PFSK-1 (cell line): ENCODE data around the gene ARSK.

Experiments used
- FOXP2 ChIP-seq: optimal IDR thresholded peaks from 2 replicates; pipeline ENCODE3; 2011; ENCODE audit warnings: borderline replicate concordance, control low read depth, inconsistent platforms; ENCODE audit not compliant: insufficient read depth; ENCODE audit errors: extremely low read length, extremely low read depth
- POLR2AphosphoS5 ChIP-seq: IDR thresholded peaks from 2 replicates; pipeline ENCODE4 v1.6.1; 2012; ENCODE audit warnings: low read depth, mild to moderate bottlenecking, control low read depth, low read length, moderate library complexity
- SIN3A ChIP-seq: IDR thresholded peaks from 2 replicates; pipeline ENCODE4 v1.6.1; 2012; ENCODE audit warnings: mild to moderate bottlenecking, low read length, moderate library complexity, borderline replicate concordance; ENCODE audit not compliant: insufficient read depth
- TAF1 ChIP-seq: IDR thresholded peaks from 2 replicates; pipeline ENCODE4 v1.6.1; 2012; ENCODE audit warnings: low read length, control low read depth, borderline replicate concordance; ENCODE audit not compliant: insufficient read depth
- TF ChIP-seq, protein P1 (sequence below), 2 experiments: IDR thresholded peaks; 2 replicates each; pipeline versions ENCODE4 v1.6.1 to v1.8.0; 2011 to 2012; ENCODE audit warnings: low read depth in 2 of 2, low read length in 2 of 2, control low read depth in 1 of 2, inconsistent platforms in 1 of 2, mild to moderate bottlenecking in 1 of 2, moderate library complexity in 1 of 2; ENCODE audit not compliant: insufficient read depth in 1 of 2

Gene ARSK

DNA sequence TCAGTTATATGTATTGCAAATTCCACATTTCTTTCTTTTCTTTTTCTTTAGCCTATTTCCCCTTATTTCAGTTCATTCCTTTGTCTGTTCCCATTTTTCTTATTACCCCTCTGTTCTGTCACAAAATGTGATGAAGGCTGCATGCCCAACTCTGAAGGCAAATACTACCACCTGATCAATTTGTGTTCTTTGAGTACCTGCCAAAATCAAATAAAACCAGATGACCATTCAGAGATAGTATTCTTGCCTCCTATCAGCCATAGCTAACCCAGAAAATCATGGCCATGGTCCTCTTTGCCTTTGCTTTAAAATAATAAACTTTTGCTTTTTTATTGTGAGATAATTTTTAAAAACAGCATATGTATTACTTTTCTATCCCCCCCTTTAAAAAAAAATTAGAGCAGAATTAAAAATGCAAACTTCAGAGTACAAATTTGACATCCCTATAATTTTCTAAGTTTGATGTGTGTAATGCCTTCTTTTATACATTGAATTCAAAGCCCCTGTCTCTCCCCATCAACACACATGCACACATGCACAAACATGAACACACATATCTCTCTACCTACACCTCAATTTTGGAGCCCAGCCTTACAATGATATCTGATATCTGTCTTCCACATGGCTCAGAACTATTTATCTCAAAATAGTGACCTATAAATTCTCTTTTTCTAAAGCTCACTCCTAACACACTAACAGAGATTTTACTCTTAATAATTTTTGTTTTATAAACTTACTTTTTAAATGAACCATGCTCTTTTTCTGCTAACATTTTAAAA lies 95.1 kb downstream of the ARSK start:
- TF ChIP-seq, protein P1, sequence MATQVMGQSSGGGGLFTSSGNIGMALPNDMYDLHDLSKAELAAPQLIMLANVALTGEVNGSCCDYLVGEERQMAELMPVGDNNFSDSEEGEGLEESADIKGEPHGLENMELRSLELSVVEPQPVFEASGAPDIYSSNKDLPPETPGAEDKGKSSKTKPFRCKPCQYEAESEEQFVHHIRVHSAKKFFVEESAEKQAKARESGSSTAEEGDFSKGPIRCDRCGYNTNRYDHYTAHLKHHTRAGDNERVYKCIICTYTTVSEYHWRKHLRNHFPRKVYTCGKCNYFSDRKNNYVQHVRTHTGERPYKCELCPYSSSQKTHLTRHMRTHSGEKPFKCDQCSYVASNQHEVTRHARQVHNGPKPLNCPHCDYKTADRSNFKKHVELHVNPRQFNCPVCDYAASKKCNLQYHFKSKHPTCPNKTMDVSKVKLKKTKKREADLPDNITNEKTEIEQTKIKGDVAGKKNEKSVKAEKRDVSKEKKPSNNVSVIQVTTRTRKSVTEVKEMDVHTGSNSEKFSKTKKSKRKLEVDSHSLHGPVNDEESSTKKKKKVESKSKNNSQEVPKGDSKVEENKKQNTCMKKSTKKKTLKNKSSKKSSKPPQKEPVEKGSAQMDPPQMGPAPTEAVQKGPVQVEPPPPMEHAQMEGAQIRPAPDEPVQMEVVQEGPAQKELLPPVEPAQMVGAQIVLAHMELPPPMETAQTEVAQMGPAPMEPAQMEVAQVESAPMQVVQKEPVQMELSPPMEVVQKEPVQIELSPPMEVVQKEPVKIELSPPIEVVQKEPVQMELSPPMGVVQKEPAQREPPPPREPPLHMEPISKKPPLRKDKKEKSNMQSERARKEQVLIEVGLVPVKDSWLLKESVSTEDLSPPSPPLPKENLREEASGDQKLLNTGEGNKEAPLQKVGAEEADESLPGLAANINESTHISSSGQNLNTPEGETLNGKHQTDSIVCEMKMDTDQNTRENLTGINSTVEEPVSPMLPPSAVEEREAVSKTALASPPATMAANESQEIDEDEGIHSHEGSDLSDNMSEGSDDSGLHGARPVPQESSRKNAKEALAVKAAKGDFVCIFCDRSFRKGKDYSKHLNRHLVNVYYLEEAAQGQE (IDR thresholded peaks at IDR 0.05; ENCODE audit: insufficient read depth in 1 of 2, low read depth in 2 of 2, low read length in 2 of 2): no peak
- TF ChIP-seq TAF1 (no peak), FOXP2 (no peak), POLR2AphosphoS5 (no peak), SIN3A (no peak)

DNA sequence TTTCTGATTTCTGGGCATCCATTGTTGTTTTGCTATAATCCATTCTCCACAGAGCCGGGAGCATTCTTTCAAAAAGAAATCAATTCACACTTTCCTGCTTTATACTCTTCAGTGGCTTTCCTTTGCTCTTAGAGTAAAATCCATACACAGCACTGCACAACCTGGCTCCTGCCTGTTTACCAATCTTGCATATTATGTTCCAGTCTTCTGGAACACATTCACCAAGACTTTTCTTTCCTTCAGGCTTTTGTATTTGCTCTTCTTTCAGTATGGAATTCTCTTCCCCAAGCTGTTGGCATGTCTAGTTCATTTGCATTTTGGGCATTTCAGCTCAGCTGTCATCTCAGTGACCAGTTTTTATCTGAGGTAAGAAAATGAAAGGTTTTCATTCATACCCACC lies 97.9 kb downstream of the ARSK start:
- no peak for TF ChIP-seq POLR2AphosphoS5
- no peak for TF ChIP-seq TAF1
- TF ChIP-seq FOXP2: no peak
- TF ChIP-seq, protein P1 (IDR thresholded peaks at IDR 0.05; ENCODE audit: insufficient read depth in 1 of 2, low read depth in 2 of 2, low read length in 2 of 2): no peak
- TF ChIP-seq SIN3A: no peak

DNA sequence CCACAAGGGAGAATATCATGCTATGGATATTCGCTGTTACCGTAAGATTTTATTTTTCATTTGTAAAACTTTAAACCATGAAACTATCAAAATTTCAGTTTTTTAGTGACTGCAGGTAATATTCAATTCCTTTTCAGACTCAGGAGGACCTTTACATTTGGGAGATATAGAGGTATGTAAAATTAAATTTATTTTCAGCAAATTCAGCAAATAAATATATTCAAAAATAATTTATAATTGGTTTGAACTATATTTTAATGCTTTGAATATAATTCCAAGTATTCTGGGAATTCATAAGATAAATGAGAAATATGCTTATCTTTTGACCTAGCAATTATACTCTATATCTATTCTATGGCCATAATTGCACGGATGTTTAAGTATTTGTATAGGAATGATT lies 99.3 kb downstream of the ARSK start:
- TF ChIP-seq SIN3A (no peak), FOXP2 (no peak), TAF1 (no peak), POLR2AphosphoS5 (no peak)
- TF ChIP-seq, protein P1 (IDR thresholded peaks at IDR 0.05; ENCODE audit: insufficient read depth in 1 of 2, low read depth in 2 of 2, low read length in 2 of 2): no peak
